NCI-H774 (cell line): ENCODE measurements around the gene FARP1.

Source experiments
- DNase-seq: peaks from one replicate; lab custom pipeline; 2025; lab: John Stamatoyannopoulos, UW

The FARP1 gene

GRCh38 chr13:98142380-98143156 lies at the start of gene FARP1:
FARP1 (plus strand) TSS chr13:98143094; CDS start chr13:98213243, 70,149 bp downstream.
- peak; percentile 85 for DNase-seq

GRCh38 chr13:98094678-98095266 lies 48.1 kb upstream of the FARP1 start:
- no peak for DNase-seq

- DNase-seq = no peak
Observed at GRCh38 chr13:98096059-98096458, 46.8 kb upstream of the FARP1 start.

- no peak for DNase-seq
Observed at GRCh38 chr13:98097749-98098148, 45.1 kb upstream of the FARP1 start.

GRCh38 chr13:98098516-98098915 lies 44.4 kb upstream of the FARP1 start:
- DNase-seq = no peak

GRCh38 chr13:98099627-98100026 lies 43.3 kb upstream of the FARP1 start:
- DNase-seq = no peak

GRCh38 chr13:98100481-98100880 lies 42.4 kb upstream of the FARP1 start:
- DNase-seq = no peak

GRCh38 chr13:98103531-98103930 lies 39.4 kb upstream of the FARP1 start:
- no peak for DNase-seq

- no peak for DNase-seq
Observed at GRCh38 chr13:98103942-98104880, 38.7 kb upstream of the FARP1 start.

- no peak for DNase-seq
Observed at GRCh38 chr13:98105929-98106336, 37.0 kb upstream of the FARP1 start.

- DNase-seq = no peak
Observed at GRCh38 chr13:98108341-98108740, 34.6 kb upstream of the FARP1 start.

GRCh38 chr13:98109226-98109853 lies 33.6 kb upstream of the FARP1 start:
- DNase-seq = no peak

GRCh38 chr13:98110749-98111148 lies 32.1 kb upstream of the FARP1 start:
- DNase-seq = no peak

GRCh38 chr13:98111168-98112098 lies 31.5 kb upstream of the FARP1 start:
- DNase-seq = no peak

GRCh38 chr13:98112456-98112855 lies 30.4 kb upstream of the FARP1 start:
- no peak for DNase-seq

GRCh38 chr13:98118865-98119264 lies 24.0 kb upstream of the FARP1 start:
- no peak for DNase-seq

GRCh38 chr13:98123176-98123575 lies 19.7 kb upstream of the FARP1 start:
- DNase-seq = no peak

- DNase-seq = no peak
Observed at GRCh38 chr13:98129059-98129746, 13.7 kb upstream of the FARP1 start.

- no peak for DNase-seq
Observed at GRCh38 chr13:98133946-98134345, 8.9 kb upstream of the FARP1 start.

- DNase-seq = no peak
Observed at GRCh38 chr13:98134901-98135300, 8.0 kb upstream of the FARP1 start.
